ENCODE measurements around the gene RAD9A.

RAD9A gene

DNA sequence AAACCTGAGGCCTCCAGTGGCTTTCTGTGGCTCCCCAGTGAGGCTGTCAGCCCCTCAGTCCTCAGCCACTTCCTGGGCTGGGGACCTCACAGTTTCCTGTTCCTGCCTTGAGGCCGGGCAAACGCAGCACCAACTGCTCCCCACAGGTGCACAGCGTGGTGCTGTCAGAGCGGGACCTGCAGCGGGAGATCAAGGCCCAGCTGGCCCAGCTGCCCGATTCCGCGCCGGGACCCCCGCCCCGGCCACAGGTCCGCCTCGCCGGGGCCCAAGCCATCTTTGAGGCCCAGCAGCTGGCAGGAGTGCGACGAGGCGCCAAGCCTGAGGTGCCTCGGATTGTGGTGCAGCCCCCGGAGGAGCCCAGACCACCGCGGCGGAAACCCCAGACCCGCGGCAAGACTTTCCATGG, 17.5 kb downstream of the RAD9A start:
- TF ChIP-seq RARB (CRISPR knock-in tag; IDR thresholded peaks at IDR 0.05) (no peak), ZC3H10 (CRISPR knock-in tag; IDR thresholded peaks at IDR 0.05) (no peak), SNAI2 (CRISPR knock-in tag; IDR thresholded peaks at IDR 0.05) (no peak), ZFP3 (CRISPR knock-in tag; IDR thresholded peaks at IDR 0.05) (no peak), ZNF8 (CRISPR knock-in tag; IDR thresholded peaks at IDR 0.05) (no peak), PATZ1 (CRISPR knock-in tag; IDR thresholded peaks at IDR 0.05; ENCODE audit: borderline replicate concordance) (no peak)

DNA sequence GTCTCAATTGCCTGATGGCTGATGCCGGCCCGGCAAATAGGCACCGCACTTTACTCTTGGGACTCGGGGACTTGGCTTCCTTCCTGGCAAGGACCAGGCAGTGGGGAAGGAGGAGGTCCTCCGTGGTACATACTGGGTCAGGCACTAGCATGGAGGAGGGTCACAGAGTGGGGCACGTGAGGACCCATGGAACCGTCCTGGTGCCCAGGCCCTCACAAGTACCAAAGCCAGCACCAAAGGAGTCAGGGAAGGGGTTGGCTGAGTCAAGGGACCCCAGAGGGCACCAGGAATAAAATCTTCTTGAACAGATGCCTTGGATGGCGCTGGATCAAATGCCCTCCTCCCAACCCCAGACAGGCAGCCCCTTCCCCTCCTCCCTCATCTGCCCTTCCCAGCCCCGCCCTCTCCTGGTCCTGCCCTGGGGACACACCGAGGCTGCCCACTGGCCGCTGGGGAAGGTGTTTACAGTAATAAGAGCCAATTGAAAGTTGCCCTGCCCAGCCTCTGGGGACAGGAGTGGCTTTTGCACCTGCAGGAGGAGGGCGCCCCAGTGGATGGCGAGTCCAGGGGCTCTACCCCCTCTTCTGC, 18.1 kb downstream of the RAD9A start:
- no peak for TF ChIP-seq TOX (CRISPR knock-in tag; IDR thresholded peaks at IDR 0.05; ENCODE audit: borderline replicate concordance)
- TF ChIP-seq ZFP3 (CRISPR knock-in tag; IDR thresholded peaks at IDR 0.05): no peak
- TF ChIP-seq ZNF565 (CRISPR knock-in tag; conservative IDR thresholded peaks at IDR 0.05; ENCODE audit: low read depth): no peak
- TF ChIP-seq ISL1 (CRISPR knock-in tag; IDR thresholded peaks at IDR 0.05): no peak
- no peak for TF ChIP-seq ZFP30 (CRISPR knock-in tag; IDR thresholded peaks at IDR 0.05)
- no peak for TF ChIP-seq ZNF70 (CRISPR knock-in tag; IDR thresholded peaks at IDR 0.05)
- no peak for TF ChIP-seq SNAI2 (CRISPR knock-in tag; IDR thresholded peaks at IDR 0.05)
- no peak for TF ChIP-seq POU6F1 (CRISPR knock-in tag; IDR thresholded peaks at IDR 0.05; ENCODE audit: borderline replicate concordance, low read depth)
- no peak for TF ChIP-seq ZNF8 (CRISPR knock-in tag; IDR thresholded peaks at IDR 0.05)
- no peak for TF ChIP-seq ARNTL (CRISPR knock-in tag; IDR thresholded peaks at IDR 0.05; ENCODE audit: borderline replicate concordance, low read depth)
- no peak for TF ChIP-seq CSRNP3 (CRISPR knock-in tag; IDR thresholded peaks at IDR 0.05)
- no peak for ATAC-seq

More for the DNA sequence above, 17.5 kb downstream of the RAD9A start:
- ATAC-seq: no peak

DNA sequence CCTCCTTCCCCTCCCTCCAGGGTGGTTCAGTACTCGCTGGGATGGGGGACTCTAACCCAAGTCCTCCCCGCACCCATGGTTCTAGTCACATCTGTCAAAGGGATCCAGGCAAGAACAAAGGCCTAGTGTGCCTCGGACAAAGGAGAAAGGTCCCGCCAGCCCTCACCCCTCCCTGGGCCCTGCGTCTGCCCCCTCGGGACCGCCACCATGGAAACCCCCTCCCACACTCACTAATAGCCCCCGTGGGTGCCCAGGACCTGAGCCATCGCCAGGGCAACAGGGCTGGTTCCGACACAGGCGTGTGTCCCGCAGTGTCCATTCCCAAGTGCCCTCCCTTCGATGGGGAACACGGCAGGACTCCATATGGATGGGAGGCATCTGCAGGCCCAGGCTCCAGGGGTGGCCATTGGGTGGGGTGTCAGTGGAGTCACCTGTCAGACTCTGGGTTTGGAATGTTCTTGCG, 18.6 kb downstream of the RAD9A start:
- ATAC-seq: no peak
- TF ChIP-seq ZC3H10 (CRISPR knock-in tag; IDR thresholded peaks at IDR 0.05) (no peak), ZNF565 (CRISPR knock-in tag; conservative IDR thresholded peaks at IDR 0.05; ENCODE audit: low read depth) (no peak), ESRRG (CRISPR knock-in tag; IDR thresholded peaks at IDR 0.05) (no peak), CSRNP3 (CRISPR knock-in tag; IDR thresholded peaks at IDR 0.05) (no peak), CSDC2 (CRISPR knock-in tag; IDR thresholded peaks at IDR 0.05) (no peak), TCF4 (CRISPR knock-in tag; IDR thresholded peaks at IDR 0.05; ENCODE audit: borderline replicate concordance) (no peak), TOX (CRISPR knock-in tag; IDR thresholded peaks at IDR 0.05; ENCODE audit: borderline replicate concordance) (no peak), ZNF70 (CRISPR knock-in tag; IDR thresholded peaks at IDR 0.05) (no peak), BACH2 (CRISPR knock-in tag; IDR thresholded peaks at IDR 0.05; ENCODE audit: borderline replicate concordance) (no peak), ZFP30 (CRISPR knock-in tag; IDR thresholded peaks at IDR 0.05) (no peak), OSR1 (CRISPR knock-in tag; IDR thresholded peaks at IDR 0.05) (no peak), RARB (CRISPR knock-in tag; IDR thresholded peaks at IDR 0.05) (no peak), ZFP3 (CRISPR knock-in tag; IDR thresholded peaks at IDR 0.05) (no peak), GLIS3 (CRISPR knock-in tag; IDR thresholded peaks at IDR 0.05) (no peak), PATZ1 (CRISPR knock-in tag; IDR thresholded peaks at IDR 0.05; ENCODE audit: borderline replicate concordance) (no peak), ZNF8 (CRISPR knock-in tag; IDR thresholded peaks at IDR 0.05) (no peak), SNAI2 (CRISPR knock-in tag; IDR thresholded peaks at IDR 0.05) (no peak)
- TF ChIP-seq, protein P1, sequence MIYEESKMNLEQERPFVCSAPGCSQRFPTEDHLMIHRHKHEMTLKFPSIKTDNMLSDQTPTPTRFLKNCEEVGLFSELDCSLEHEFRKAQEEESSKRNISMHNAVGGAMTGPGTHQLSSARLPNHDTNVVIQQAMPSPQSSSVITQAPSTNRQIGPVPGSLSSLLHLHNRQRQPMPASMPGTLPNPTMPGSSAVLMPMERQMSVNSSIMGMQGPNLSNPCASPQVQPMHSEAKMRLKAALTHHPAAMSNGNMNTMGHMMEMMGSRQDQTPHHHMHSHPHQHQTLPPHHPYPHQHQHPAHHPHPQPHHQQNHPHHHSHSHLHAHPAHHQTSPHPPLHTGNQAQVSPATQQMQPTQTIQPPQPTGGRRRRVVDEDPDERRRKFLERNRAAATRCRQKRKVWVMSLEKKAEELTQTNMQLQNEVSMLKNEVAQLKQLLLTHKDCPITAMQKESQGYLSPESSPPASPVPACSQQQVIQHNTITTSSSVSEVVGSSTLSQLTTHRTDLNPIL (CRISPR knock-in tag; IDR thresholded peaks at IDR 0.05; ENCODE audit: low read depth): no peak
